Breast epithelium (tissue), 4 donors: ENCODE results near the gene UBE2H. TPM values are rescaled to one million over a fixed set of nuclear protein-coding genes. Genes with fewer than 3 reads are reported as not detected.

ENCODE experiments used
- DNase-seq, 2 donors: peaks; one replicate each; pipeline ENCODE4 v3.0.0-alpha.2; 2019; ENCODE audit warnings: low spot score in 2 of 2
- H3K27ac ChIP-seq, 2 donors: fragments of 200-600 bp; sonication (generic) in 1 of 2; one replicate each; pipeline ENCODE4 v1.5.1; 2016 to 2019; ENCODE audit warnings: mild to moderate bottlenecking in 1 of 2
- H3K27me3 ChIP-seq, 2 donors: fragments of 200-600 bp; sonication (generic) in 1 of 2; one replicate each; pipeline versions ENCODE4 v1.5.1 to v1.6.0; 2017 to 2019; ENCODE audit warnings: control low read depth in 1 of 2, mild to moderate bottlenecking in 1 of 2
- H3K36me3 ChIP-seq: fragments of 200-600 bp; one replicate; pipeline ENCODE4 v1.5.1; 2019
- H3K4me1 ChIP-seq, 2 donors: fragments of 200-600 bp; sonication (generic); one replicate each; pipeline ENCODE4 v1.5.1; 2016 to 2019; ENCODE audit warnings: control low read depth in 1 of 2
- H3K4me3 ChIP-seq, 3 donors: fragments of 200-600 bp; sonication (generic); 1 replicate in 2 of 3; 2 replicates in 1 of 3; pipeline ENCODE4 v1.5.1; 2016 to 2019; ENCODE audit warnings: mild to moderate bottlenecking in 3 of 3, moderate library complexity in 2 of 3
- H3K9me3 ChIP-seq, 2 donors: fragments of 200-600 bp; sonication (generic) in 1 of 2; one replicate each; pipeline ENCODE4 v1.5.1; 2016 to 2019; ENCODE audit warnings: control low read depth in 1 of 2
- CTCF ChIP-seq, 3 donors: fragments of 450-650 bp; IDR thresholded peaks; one replicate each; pipeline ENCODE4 v1.5.1; 2016 to 2017; ENCODE audit warnings: antibody characterized with exemption in 3 of 3, mild to moderate bottlenecking in 3 of 3, moderate library complexity in 3 of 3
- POLR2A ChIP-seq: fragments of 450-650 bp; IDR thresholded peaks from one replicate; pipeline ENCODE4 v1.6.1; 2016; ENCODE audit warnings: antibody characterized with exemption, mild to moderate bottlenecking, moderate library complexity
- POLR2AphosphoS5 ChIP-seq, 3 donors: sonication (generic); formaldehyde crosslinking; IDR thresholded peaks; one replicate each; pipeline ENCODE4 v1.6.1; 2017; ENCODE audit warnings: antibody characterized with exemption in 3 of 3
- intact Hi-C: fragments of 100-400 bp; cut with DNase I; formaldehyde crosslinking; loops from one replicate; pipeline ENCODE4 v1.15.1; 2023; ENCODE audit warnings: low total_unique reads
- total RNA-seq, 3 donors: library from RNA; depleted of rRNA; stranded (reverse); fragments of >200 nt; gene quantifications; one replicate each; pipeline ENCODE4 v1.1.0, GENCODE V29; 2016

Gene UBE2H
- total RNA-seq, 3 donors from 2014 or later = 81.8 to 124 (median 114) TPM

- Histone ChIP-seq H3K27me3 (no peaks in the 10 kb centered on the region), H3K27ac (no peak overlapping the region), H3K4me3 (no peak overlapping the region)
Measured at GRCh38 chr7:129858490-129858889, 94.3 kb downstream of the UBE2H start.

GRCh38 chr7:129857313-129857712 is 95.4 kb downstream of the UBE2H start:
- intact Hi-C loops = no loop called here
- Histone ChIP-seq H3K36me3 (no peaks in the 10 kb centered on the region), H3K4me1 (peaks cover 0 to 17% of the 10 kb centered on the region in 2 donors), H3K27ac (no peak overlapping the region), H3K27me3 (no peaks in the 10 kb centered on the region), H3K9me3 (no peaks in the 10 kb centered on the region), H3K4me3 (no peak overlapping the region)
- TF ChIP-seq POLR2A = no peak
- no peak for DNase-seq

More at GRCh38 chr7:129858490-129858889, 94.3 kb downstream of the UBE2H start:
- no peak for DNase-seq
- H3K9me3 ChIP-seq = no peaks in the 10 kb centered on the region
- no peak for TF ChIP-seq CTCF (IDR thresholded peaks at IDR 0.05)
- no peak for TF ChIP-seq POLR2AphosphoS5 (IDR thresholded peaks at IDR 0.05)
- no peak for TF ChIP-seq POLR2A
- H3K36me3 ChIP-seq = no peaks in the 10 kb centered on the region
- intact Hi-C loops = no loop called here
- peaks cover 0 to 23% of the 10 kb centered on the region in 2 donors for H3K4me1 ChIP-seq

GRCh38 chr7:129855935-129856717 is 96.6 kb downstream of the UBE2H start:
- Histone ChIP-seq H3K4me1 (peaks cover 0 to 17% of the 10 kb centered on the region in 2 donors), H3K27me3 (no peaks in the 10 kb centered on the region), H3K27ac (peak overlapping the region in 1 of 2 donors; percentile 22), H3K36me3 (no peaks in the 10 kb centered on the region), H3K4me3 (no peak overlapping the region), H3K9me3 (no peaks in the 10 kb centered on the region)
- intact Hi-C loops = no loop called here
- no peak for DNase-seq
- no peak for TF ChIP-seq CTCF (IDR thresholded peaks at IDR 0.05)
- TF ChIP-seq POLR2AphosphoS5 (IDR thresholded peaks at IDR 0.05) = no peak
- TF ChIP-seq POLR2A = no peak

- H3K27ac ChIP-seq = peak overlapping the region in 1 of 2 donors; percentile 53
Measured at GRCh38 chr7:129855234-129855673, 97.5 kb downstream of the UBE2H start.

GRCh38 chr7:129854401-129854800 is 98.4 kb downstream of the UBE2H start:
- no peaks in the 10 kb centered on the region for H3K9me3 ChIP-seq
- H3K4me1 ChIP-seq = peaks cover 0 to 17% of the 10 kb centered on the region in 2 donors
- peak overlapping the region; percentile 27 to 64 for H3K27ac ChIP-seq
- TF ChIP-seq CTCF (IDR thresholded peaks at IDR 0.05) = no peak
- TF ChIP-seq POLR2A = no peak
- TF ChIP-seq POLR2AphosphoS5 (IDR thresholded peaks at IDR 0.05) = no peak
- H3K4me3 ChIP-seq = peak overlapping the region in 1 of 3 donors; percentile 6
- no peaks in the 10 kb centered on the region for H3K36me3 ChIP-seq
- intact Hi-C loops = no loop called here
- no peak for DNase-seq
- H3K27me3 ChIP-seq = no peaks in the 10 kb centered on the region

More at GRCh38 chr7:129855234-129855673, 97.5 kb downstream of the UBE2H start:
- intact Hi-C loops = no loop called here
- H3K9me3 ChIP-seq = no peaks in the 10 kb centered on the region
- H3K27me3 ChIP-seq = no peaks in the 10 kb centered on the region
- no peaks in the 10 kb centered on the region for H3K36me3 ChIP-seq
- H3K4me1 ChIP-seq = peaks cover 0 to 17% of the 10 kb centered on the region in 2 donors
- no peak for DNase-seq
- no peak for TF ChIP-seq POLR2AphosphoS5 (IDR thresholded peaks at IDR 0.05)
- no peak for TF ChIP-seq POLR2A
- TF ChIP-seq CTCF (IDR thresholded peaks at IDR 0.05) = no peak
- H3K4me3 ChIP-seq = no peak overlapping the region
